ENCODE data around the gene CYSLTR2.

DNA sequence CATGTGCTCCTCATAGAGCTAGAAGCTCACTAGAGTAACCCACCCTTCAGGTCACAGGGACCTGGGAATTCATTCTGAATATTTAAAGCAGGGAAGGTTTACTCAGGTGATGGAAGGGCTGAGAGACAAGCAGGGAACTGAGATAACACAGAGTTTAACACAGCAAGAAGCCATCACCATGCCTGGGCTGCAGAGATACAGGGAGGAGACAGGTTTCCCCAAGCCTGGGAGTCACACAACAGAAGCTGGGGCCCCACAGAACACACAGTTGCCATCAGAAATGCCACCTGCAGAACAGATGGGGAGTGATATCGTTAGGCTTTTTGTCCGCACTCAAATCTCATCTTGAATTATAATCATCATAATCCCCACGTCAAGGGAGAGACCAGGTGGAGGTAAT lies 7.9 kb upstream of the CYSLTR2 start:
- TF ChIP-seq, protein P1, sequence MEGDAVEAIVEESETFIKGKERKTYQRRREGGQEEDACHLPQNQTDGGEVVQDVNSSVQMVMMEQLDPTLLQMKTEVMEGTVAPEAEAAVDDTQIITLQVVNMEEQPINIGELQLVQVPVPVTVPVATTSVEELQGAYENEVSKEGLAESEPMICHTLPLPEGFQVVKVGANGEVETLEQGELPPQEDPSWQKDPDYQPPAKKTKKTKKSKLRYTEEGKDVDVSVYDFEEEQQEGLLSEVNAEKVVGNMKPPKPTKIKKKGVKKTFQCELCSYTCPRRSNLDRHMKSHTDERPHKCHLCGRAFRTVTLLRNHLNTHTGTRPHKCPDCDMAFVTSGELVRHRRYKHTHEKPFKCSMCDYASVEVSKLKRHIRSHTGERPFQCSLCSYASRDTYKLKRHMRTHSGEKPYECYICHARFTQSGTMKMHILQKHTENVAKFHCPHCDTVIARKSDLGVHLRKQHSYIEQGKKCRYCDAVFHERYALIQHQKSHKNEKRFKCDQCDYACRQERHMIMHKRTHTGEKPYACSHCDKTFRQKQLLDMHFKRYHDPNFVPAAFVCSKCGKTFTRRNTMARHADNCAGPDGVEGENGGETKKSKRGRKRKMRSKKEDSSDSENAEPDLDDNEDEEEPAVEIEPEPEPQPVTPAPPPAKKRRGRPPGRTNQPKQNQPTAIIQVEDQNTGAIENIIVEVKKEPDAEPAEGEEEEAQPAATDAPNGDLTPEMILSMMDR (IDR thresholded peaks at IDR 0.05): no peak
- no peak for TF ChIP-seq POLR2A (IDR thresholded peaks at IDR 0.05)

Measured in adrenal gland (tissue), 5 donors.